Gastroesophageal sphincter (tissue), 4 donors: ENCODE measurements around the gene LRP6. TPM values are rescaled to one million over a fixed set of nuclear protein-coding genes. Genes with fewer than 3 reads are reported as not detected.

Experiments
- ATAC-seq: fragments of 150-250 bp; one replicate; pipeline ENCODE4 v1.9.1; 2016; ENCODE audit warnings: mild to moderate bottlenecking, moderate library complexity
- H3K27ac ChIP-seq, 4 donors: fragments of 200-600 bp; sonication (generic) in 3 of 4; 1 replicate in 3 of 4; 2 replicates in 1 of 4; pipeline ENCODE4 v1.5.1; 2016 to 2019
- H3K27me3 ChIP-seq: fragments of 200-600 bp; sonication (generic); one replicate; pipeline ENCODE4 v1.5.1; 2019
- H3K36me3 ChIP-seq, 2 donors: fragments of 200-600 bp; sonication (generic); one replicate each; pipeline ENCODE4 v1.5.1; 2019; ENCODE audit warnings: control low read depth in 1 of 2
- H3K4me1 ChIP-seq, 3 donors: fragments of 200-600 bp; sonication (generic); 1 replicate in 2 of 3; 2 replicates in 1 of 3; pipeline ENCODE4 v1.5.1; 2016 to 2019; ENCODE audit warnings: control low read depth in 2 of 3
- H3K4me3 ChIP-seq, 2 donors: fragments of 200-600 bp; sonication (generic); one replicate each; pipeline ENCODE4 v1.5.1; 2019; ENCODE audit warnings: mild to moderate bottlenecking in 1 of 2, moderate library complexity in 1 of 2
- H3K9me3 ChIP-seq, 3 donors: fragments of 200-600 bp; sonication (generic); one replicate each; pipeline ENCODE4 v1.5.1; 2017 to 2019; ENCODE audit warnings: control low read depth in 2 of 3
- EP300 ChIP-seq: sonication (generic); formaldehyde crosslinking; IDR thresholded peaks from one replicate; pipeline ENCODE4 v1.6.1; 2017; ENCODE audit warnings: antibody characterized with exemption, mild to moderate bottlenecking
- POLR2A ChIP-seq, 2 donors: fragments of 450-650 bp; IDR thresholded peaks; one replicate each; pipeline ENCODE4 v1.6.1; 2017; ENCODE audit warnings: antibody characterized with exemption in 2 of 2, mild to moderate bottlenecking in 2 of 2, moderate library complexity in 1 of 2
- POLR2AphosphoS5 ChIP-seq: sonication (generic); formaldehyde crosslinking; IDR thresholded peaks from one replicate; pipeline ENCODE4 v1.6.1; 2017; ENCODE audit warnings: antibody characterized with exemption
- WGBS, 2 donors: methylation state at CpG; one replicate each; pipeline ENCODE4 v1.1.5; 2018; ENCODE audit warnings: low coverage in 1 of 2; 5-methylcytosine and 5-hydroxymethylcytosine counted together
- total RNA-seq, 4 donors: library from RNA; depleted of rRNA; stranded (reverse); fragments of >200 nt; gene quantifications; one replicate each; pipeline ENCODE4 v1.1.0, GENCODE V29; 2016
- TF ChIP-seq, protein P1 (sequence below), 4 experiments: fragments of 200-600 bp in 2 of 4; fragments of 450-650 bp in 2 of 4; sonication (generic) in 1 of 4; IDR thresholded peaks; one replicate each; pipeline ENCODE4 v1.5.1; 2017 to 2019; ENCODE audit warnings: antibody characterized with exemption in 4 of 4, mild to moderate bottlenecking in 2 of 4, moderate library complexity in 2 of 4

The LRP6 gene
- total RNA-seq, 4 donors from 2014 or later, result 34.5 to 58.5 (median 42.6) TPM

DNA sequence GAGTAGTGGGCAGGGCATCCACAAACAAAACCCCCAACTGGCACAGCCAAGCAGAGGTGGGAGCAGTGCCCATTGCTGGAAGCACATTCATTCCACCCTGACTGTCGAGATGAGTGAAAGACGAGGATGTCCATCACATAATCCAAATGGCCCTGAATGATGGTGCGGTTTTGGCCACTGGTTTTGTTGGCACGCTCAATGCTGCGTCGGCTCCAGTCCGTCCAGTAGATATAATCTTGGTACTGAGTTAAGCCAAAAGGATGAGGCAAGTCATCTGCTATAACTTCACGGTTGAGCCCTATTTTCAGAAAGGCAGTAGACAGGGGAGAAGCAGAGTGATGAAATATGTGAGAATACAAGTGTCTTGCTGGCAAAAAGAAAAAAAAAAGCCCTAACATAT is 108.0 kb downstream of the LRP6 start:
- peak; percentile 43 for ATAC-seq

DNA sequence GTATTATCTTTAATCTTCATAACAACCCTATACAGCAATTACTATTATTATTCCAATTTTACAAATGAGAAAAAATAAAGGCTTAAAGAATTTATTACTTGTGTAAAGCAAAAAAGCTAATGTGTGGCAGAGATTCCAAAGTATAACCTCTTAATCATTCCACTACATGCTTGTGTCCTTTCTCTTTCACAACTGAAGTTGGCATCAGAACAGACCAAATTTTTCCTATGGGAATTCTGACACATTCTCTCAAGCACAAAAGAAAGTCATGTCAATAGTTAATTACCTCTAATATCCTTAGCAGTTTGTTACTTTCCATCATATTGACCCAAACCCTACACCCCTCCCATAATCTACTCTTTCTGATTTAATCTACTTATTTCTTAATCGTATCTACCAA is 109.4 kb downstream of the LRP6 start:
- TF ChIP-seq, protein P1, sequence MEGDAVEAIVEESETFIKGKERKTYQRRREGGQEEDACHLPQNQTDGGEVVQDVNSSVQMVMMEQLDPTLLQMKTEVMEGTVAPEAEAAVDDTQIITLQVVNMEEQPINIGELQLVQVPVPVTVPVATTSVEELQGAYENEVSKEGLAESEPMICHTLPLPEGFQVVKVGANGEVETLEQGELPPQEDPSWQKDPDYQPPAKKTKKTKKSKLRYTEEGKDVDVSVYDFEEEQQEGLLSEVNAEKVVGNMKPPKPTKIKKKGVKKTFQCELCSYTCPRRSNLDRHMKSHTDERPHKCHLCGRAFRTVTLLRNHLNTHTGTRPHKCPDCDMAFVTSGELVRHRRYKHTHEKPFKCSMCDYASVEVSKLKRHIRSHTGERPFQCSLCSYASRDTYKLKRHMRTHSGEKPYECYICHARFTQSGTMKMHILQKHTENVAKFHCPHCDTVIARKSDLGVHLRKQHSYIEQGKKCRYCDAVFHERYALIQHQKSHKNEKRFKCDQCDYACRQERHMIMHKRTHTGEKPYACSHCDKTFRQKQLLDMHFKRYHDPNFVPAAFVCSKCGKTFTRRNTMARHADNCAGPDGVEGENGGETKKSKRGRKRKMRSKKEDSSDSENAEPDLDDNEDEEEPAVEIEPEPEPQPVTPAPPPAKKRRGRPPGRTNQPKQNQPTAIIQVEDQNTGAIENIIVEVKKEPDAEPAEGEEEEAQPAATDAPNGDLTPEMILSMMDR (IDR thresholded peaks at IDR 0.05), result no peak
- no peak for TF ChIP-seq EP300
- no peak for TF ChIP-seq POLR2AphosphoS5
- TF ChIP-seq POLR2A (IDR thresholded peaks at IDR 0.05), result no peak
- H3K27me3 ChIP-seq, result no peaks in the 10 kb centered on the region
- 80% methylated on average over 1 of the region's 1 CpG for WGBS, 2 donors

More for the DNA sequence above, 108.0 kb downstream of the LRP6 start:
- Histone ChIP-seq H3K4me3 (no peak overlapping the region), H3K27ac (no peak overlapping the region), H3K9me3 (no peaks in the 10 kb centered on the region), H3K36me3 (peaks cover 0 to 37% of the 10 kb centered on the region in 2 donors), H3K4me1 (peaks cover 0 to 21% (median 0%) of the 10 kb centered on the region in 3 donors), H3K27me3 (no peaks in the 10 kb centered on the region)
- 69% methylated on average over 7 of the region's 8 CpGs; no CpG with 5 or more reads in 1 of the 2 donors for WGBS, 2 donors
- TF ChIP-seq POLR2A (IDR thresholded peaks at IDR 0.05), result no peak
- TF ChIP-seq POLR2AphosphoS5, result no peak
- no peak for TF ChIP-seq EP300
- TF ChIP-seq, protein P1 (IDR thresholded peaks at IDR 0.05), result no peak

DNA sequence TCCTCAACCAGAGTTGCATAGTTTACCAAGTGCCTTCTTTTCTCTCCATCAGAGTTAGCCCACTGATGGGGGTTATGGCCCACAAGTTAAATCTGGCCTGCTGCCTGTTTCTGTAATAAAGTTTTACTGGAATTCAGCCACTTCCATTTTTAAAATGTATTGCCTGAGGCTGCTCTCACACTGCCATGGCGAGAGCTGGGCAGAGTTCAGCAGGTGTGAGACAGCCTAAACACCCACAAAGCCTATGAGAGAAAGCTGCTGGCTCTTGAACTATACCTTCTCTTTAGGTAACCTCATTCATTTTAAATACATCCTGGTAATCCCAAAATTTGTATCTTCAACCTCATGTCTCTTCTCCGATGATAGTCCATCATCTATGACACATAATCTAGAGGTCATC is 110.0 kb downstream of the LRP6 start:
- Histone ChIP-seq H3K9me3 (no peaks in the 10 kb centered on the region), H3K36me3 (peaks cover 0 to 33% of the 10 kb centered on the region in 2 donors), H3K27me3 (no peaks in the 10 kb centered on the region), H3K27ac (no peak overlapping the region), H3K4me1 (peaks cover 0 to 20% (median 0%) of the 10 kb centered on the region in 3 donors), H3K4me3 (no peak overlapping the region)
- 89 to 100% methylated on average over 2 of the region's 2 CpGs for WGBS, 2 donors
- no peak for ATAC-seq
- TF ChIP-seq, protein P1 (IDR thresholded peaks at IDR 0.05), result no peak
- no peak for TF ChIP-seq POLR2A (IDR thresholded peaks at IDR 0.05)
- no peak for TF ChIP-seq EP300
- TF ChIP-seq POLR2AphosphoS5, result no peak

More for the DNA sequence above, 109.4 kb downstream of the LRP6 start:
- Histone ChIP-seq H3K4me1 (peaks cover 0 to 20% (median 0%) of the 10 kb centered on the region in 3 donors), H3K27ac (no peak overlapping the region), H3K36me3 (peaks cover 0 to 32% of the 10 kb centered on the region in 2 donors), H3K4me3 (no peak overlapping the region), H3K9me3 (no peaks in the 10 kb centered on the region)
- no peak for ATAC-seq

DNA sequence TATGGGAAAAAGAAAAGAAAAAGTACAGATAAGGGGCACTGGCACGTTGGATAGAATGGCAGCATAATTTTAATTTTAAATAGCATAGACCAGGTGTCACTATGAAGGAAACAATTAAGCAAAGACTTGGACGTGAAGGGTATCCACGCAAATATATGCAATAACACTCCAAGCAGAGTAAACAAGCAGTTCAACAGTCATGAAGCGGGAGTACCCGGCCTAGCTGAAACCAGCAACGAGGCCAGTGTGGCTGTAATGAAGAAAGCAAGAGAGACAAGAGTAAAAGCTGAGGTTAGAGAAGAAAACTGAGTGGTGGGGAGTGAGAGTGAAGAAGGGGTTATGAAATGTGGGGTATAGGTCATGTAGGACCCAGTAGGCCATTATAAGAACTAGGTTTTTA is 110.7 kb downstream of the LRP6 start:
- H3K36me3 ChIP-seq, result peaks cover 0 to 34% of the 10 kb centered on the region in 2 donors
- no peak overlapping the region for H3K4me3 ChIP-seq
- 63 to 83% methylated on average over 2 to 6 of the region's 6 CpGs for WGBS, 2 donors
- TF ChIP-seq POLR2AphosphoS5, result no peak
- no peak for ATAC-seq
- no peaks in the 10 kb centered on the region for H3K9me3 ChIP-seq
- peaks cover 0 to 20% (median 0%) of the 10 kb centered on the region in 3 donors for H3K4me1 ChIP-seq
- H3K27me3 ChIP-seq, result no peaks in the 10 kb centered on the region
- H3K27ac ChIP-seq, result no peak overlapping the region

DNA sequence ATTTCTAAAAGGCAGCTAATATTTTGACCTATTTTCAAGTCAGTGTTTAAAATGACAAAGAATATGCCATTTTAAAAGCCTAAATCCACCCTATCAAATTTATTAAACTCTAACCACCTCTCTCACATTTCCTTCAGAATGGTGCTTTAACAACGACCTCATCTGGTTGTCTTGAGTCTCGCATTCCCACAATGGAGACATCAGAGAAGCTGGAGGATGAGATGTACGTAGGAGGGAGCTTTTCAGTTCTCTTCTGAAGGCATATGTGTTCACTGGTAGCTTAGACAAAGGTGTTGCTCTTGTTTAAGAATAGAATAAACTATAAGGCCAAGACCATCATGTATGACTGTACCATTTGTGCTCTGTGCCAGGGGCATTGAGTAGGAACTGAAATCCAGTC is 113.2 kb downstream of the LRP6 start:
- Histone ChIP-seq H3K4me1 (no peaks in the 10 kb centered on the region), H3K9me3 (no peaks in the 10 kb centered on the region), H3K36me3 (peaks cover 0 to 55% of the 10 kb centered on the region in 2 donors), H3K27me3 (no peaks in the 10 kb centered on the region), H3K27ac (no peak overlapping the region), H3K4me3 (no peak overlapping the region)
- no peak for ATAC-seq
- no peak for TF ChIP-seq EP300
- TF ChIP-seq, protein P1 (IDR thresholded peaks at IDR 0.05), result no peak
- TF ChIP-seq POLR2A (IDR thresholded peaks at IDR 0.05), result no peak
- TF ChIP-seq POLR2AphosphoS5, result no peak
- 88 to 95% methylated on average over 3 of the region's 3 CpGs for WGBS, 2 donors
